ENCODE measurements around the gene SLC6A8. TPM values are rescaled to one million over a fixed set of nuclear protein-coding genes. Genes with fewer than 3 reads are reported as not detected.

SLC6A8 gene
- total and polyA plus RNA-seq, 2 of the 4 experiments (the other 2 are of a cell fraction): 7.2 to 25.5 TPM

GRCh38 chrX:153724252-153725038 lies 36.7 kb downstream of the SLC6A8 start, which contains the start of the genes ABCD1 and BCAP31:
Gene ABCD1 (plus strand): TSS chrX:153724856. CDS start chrX:153725267, 411 bp downstream.
Gene BCAP31 (minus strand): TSS chrX:153724387. CDS start chrX:153723244, 1,143 bp downstream.
- dilution Hi-C loops (cut with HindIII; ENCODE audit: low sequenced_read_pairs, unreplicated experiment) (no loop called here), in situ Hi-C loops (cut with MboI; ENCODE audit: low sequenced_read_pairs) (no loop called here), intact Hi-C loops (cut with micrococcal nuclease) (no loop called here)
- Histone ChIP-seq H3K14ac (replicated peaks; ENCODE audit: low read depth, low read length) (peak within 1 kb of the TSS; percentile 59; the same call in 1 of the 2 replicates), H3K79me1 (ENCODE audit: low read depth in 1 of 2, low read length in 2 of 2) (peaks cover 3 to 32% of the 10 kb centered on the region in 2 experiments; a peak in 3 of 4 replicates), H3K18ac (ENCODE audit: low read depth, low read length) (no peak within 1 kb of the TSS), H2BK20ac (ENCODE audit: low read depth, low read length) (no peak within 1 kb of the TSS), H3K36me3 (ENCODE audit: control insufficient read depth, insufficient read depth, low read length) (peaks cover 11% of the 10 kb centered on the region), H3K9me3 (ENCODE audit: control insufficient read depth, insufficient read depth, low read length) (no peaks in the 10 kb centered on the region), H4K8ac (ENCODE audit: low read depth in 2 of 2, low read length in 2 of 2) (peak within 1 kb of the TSS; percentile 43 to 53; a peak in 3 of 4 replicates), H4K20me1 (ENCODE audit: insufficient read depth, low read length) (peaks cover 14% of the 10 kb centered on the region), H2BK15ac (ENCODE audit: low read depth, low read length) (no peak within 1 kb of the TSS; the same call in 2 of the 3 replicates), H2BK5ac (ENCODE audit: low read depth, low read length, poor library complexity, severe bottlenecking) (peak within 1 kb of the TSS; percentile 53), H2AK5ac (ENCODE audit: low read depth, low read length) (peak within 1 kb of the TSS; percentile 47), H3K4me1 (ENCODE audit: control insufficient read depth, insufficient read depth, low read length) (peaks cover 17% of the 10 kb centered on the region), H3K4ac (ENCODE audit: low read depth, low read length) (peak within 1 kb of the TSS; percentile 65), H3K9me1 (ENCODE audit: insufficient read depth, low read length) (peaks cover 5% of the 10 kb centered on the region; the same call in 1 of the 2 replicates), H2AK9ac (replicated peaks; ENCODE audit: low read depth, low read length, poor library complexity) (peak within 1 kb of the TSS; percentile 93), H3K4me2 (ENCODE audit: low read depth, low read length) (peak within 1 kb of the TSS; percentile 88), H3K9ac (ENCODE audit: low read depth, low read length) (peak within 1 kb of the TSS; percentile 65), H3K56ac (ENCODE audit: extremely low read depth, insufficient read depth, low read length) (peak within 1 kb of the TSS; percentile 12; the same call in 1 of the 2 replicates), H3K4me3 (ENCODE audit: insufficient read depth, low read depth, low read length) (peak within 1 kb of the TSS; percentile 82), H2AFZ (replicated peaks; ENCODE audit: low read length, poor library complexity) (peak within 1 kb of the TSS; percentile 83), H4K91ac (ENCODE audit: insufficient read depth, low read depth, low read length) (peak within 1 kb of the TSS; percentile 34; the same call in 1 of the 2 replicates), H3K27me3 (ENCODE audit: control insufficient read depth, insufficient read depth, low read length) (no peaks in the 10 kb centered on the region), H4K5ac (ENCODE audit: low read depth, low read length) (0 out of 2 replicates have a peak within 1 kb of the TSS, but pooled peaks have one; percentile 25), H3K27ac (ENCODE audit: insufficient read depth, low read length) (peak within 1 kb of the TSS; percentile 77), H3K23ac (ENCODE audit: low read depth, low read length) (peak within 1 kb of the TSS; percentile 18; the same call in 1 of the 2 replicates), H2BK120ac (ENCODE audit: low read depth, low read length) (no peak within 1 kb of the TSS)
- POLR2A ChIA-PET (ENCODE audit: unreplicated experiment): no interaction called here
- ATAC-seq (ENCODE audit: low read depth): peak; percentile 86
- CTCF ChIA-PET: no interaction called here
- peak; percentile 78 for DNase-seq
- WGBS, 2 experiments (ENCODE audit: extremely low coverage in 2 of 2, insufficient read length in 1 of 2): 31% methylated on average over 28 of the region's 88 CpGs; no CpG with 5 or more reads in 1 of the 2 experiments
- no TSS peak for BruUV-seq (replicated peaks)
- TF ChIP-seq MAZ (IDR thresholded peaks at IDR 0.05; ENCODE audit: borderline replicate concordance, low read depth, low read length): peak; percentile 42; the same call in 1 of the 2 replicates
- no peak for TF ChIP-seq NFE2L2 (IDR thresholded peaks at IDR 0.05; ENCODE audit: low read depth, low read length)
- TF ChIP-seq RCOR1 (IDR thresholded peaks at IDR 0.05; ENCODE audit: insufficient replicate concordance, low read length): no peak
- peak; percentile 23; the same call in 1 of the 2 replicates for TF ChIP-seq MXI1 (IDR thresholded peaks at IDR 0.05; ENCODE audit: borderline replicate concordance, low read depth, low read length)
- no peak for TF ChIP-seq CTCF (conservative IDR thresholded peaks at IDR 0.05; ENCODE audit: low read depth, low read length)
- TF ChIP-seq POLR2A (IDR thresholded peaks at IDR 0.05; ENCODE audit: low read depth, low read length): peak; percentile 84
- TF ChIP-seq, protein P1, sequence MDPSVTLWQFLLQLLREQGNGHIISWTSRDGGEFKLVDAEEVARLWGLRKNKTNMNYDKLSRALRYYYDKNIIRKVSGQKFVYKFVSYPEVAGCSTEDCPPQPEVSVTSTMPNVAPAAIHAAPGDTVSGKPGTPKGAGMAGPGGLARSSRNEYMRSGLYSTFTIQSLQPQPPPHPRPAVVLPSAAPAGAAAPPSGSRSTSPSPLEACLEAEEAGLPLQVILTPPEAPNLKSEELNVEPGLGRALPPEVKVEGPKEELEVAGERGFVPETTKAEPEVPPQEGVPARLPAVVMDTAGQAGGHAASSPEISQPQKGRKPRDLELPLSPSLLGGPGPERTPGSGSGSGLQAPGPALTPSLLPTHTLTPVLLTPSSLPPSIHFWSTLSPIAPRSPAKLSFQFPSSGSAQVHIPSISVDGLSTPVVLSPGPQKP (IDR thresholded peaks at IDR 0.05; ENCODE audit: borderline replicate concordance, low read depth, low read length): no peak
- no peak for TF ChIP-seq RAD21 (IDR thresholded peaks at IDR 0.05; ENCODE audit: low read length)
- TF ChIP-seq RFX5 (IDR thresholded peaks at IDR 0.05; ENCODE audit: low read depth, low read length): no peak
- TF ChIP-seq SMC3 (IDR thresholded peaks at IDR 0.05; ENCODE audit: low read depth, low read length): no peak
- TF ChIP-seq FOS (IDR thresholded peaks at IDR 0.05; ENCODE audit: low read depth, low read length): no peak
- TF ChIP-seq CHD1 (IDR thresholded peaks at IDR 0.05; ENCODE audit: low read depth, low read length): no peak
- no peak for TF ChIP-seq CEBPB (IDR thresholded peaks at IDR 0.05; ENCODE audit: low read depth, low read length)
- TF ChIP-seq BHLHE40 (IDR thresholded peaks at IDR 0.05; ENCODE audit: low read depth, low read length): no peak
